Non-pigmented ciliary epithelial cell (primary cell): ENCODE measurements around the gene NMU.
"Not testable (repeated sequence)": the region's sequence is repeated elsewhere in the genome, so short reads cannot be mapped to it uniquely, and the experiment has no call there.

Source experiments
- DNase-seq: peaks from one replicate; pipeline ENCODE4 v3.0.0-alpha.2; 2010; ENCODE audit warnings: low read depth

The NMU gene

DNA sequence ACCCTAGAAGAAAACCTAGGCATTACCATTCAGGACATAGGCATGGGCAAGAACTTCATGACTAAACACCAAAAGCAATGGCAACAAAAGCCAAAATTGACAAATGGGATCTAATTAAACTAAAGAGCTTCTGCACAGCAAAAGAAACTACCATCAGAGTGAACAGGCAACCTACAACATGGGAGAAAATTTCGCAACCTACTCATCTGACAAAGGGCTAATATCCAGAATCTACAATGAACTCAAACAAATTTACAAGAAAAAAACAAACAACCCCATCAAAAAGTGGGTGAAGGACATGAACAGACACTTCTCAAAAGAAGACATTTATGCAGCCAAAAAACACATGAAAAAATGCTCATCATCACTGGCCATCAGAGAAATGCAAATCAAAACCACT, 12.0 kb downstream of the NMU start:
- not testable (repeated sequence) for DNase-seq

- no peak for DNase-seq
These were observed 17.5 kb downstream of the NMU start for GRCh38 chr4:55618546-55619143.

DNA sequence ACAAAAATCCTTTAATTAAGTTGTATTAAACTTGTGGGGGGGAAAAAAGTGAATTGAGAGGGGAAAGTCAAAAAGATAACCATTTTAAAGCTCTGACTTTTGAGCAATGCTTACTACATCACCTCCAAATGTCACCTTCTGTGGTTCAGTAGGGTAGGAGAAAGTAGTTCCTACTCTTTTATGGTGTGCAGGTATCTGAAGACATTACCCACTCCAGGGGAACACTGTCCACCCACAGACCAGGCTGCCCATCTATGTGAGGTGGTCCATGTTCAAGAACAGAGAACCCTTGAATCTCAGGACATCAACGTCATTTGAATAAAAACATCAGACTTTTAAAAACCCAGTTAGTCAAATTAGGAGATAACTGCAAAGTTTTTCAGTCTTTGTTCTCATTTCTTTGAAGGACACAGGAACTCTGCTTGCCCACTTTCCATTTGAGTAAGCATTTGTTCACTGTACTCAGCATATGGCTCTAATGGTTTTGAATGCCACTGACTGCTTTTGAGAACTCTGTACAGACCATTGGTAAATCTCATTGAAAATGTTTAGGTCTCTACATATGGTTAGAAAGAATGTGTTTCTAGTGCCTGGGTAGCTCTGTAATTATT, 18.4 kb downstream of the NMU start:
- no peak for DNase-seq

GRCh38 chr4:55615008-55615407, 21.1 kb downstream of the NMU start:
- DNase-seq: no peak

- no peak for DNase-seq
These were observed 22.5 kb downstream of the NMU start for GRCh38 chr4:55613621-55614020.

DNA sequence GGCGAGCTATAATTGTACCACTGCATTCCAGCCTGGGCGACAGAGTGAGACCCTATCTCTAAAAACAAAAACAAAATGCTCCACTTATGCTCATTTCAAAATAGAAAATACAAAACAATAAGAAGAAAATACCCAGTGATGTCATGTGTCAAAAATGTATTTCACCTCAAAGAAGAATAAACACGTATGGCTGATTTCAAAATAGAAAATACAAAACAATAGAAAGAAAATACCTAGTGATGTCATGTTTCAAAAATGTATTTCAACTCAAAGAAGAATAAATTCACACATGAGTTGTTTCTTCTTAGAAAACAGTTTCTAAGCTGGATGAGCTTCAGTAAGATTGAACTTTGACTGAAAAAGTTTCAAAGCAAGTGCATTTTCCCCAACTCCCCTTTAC, 23.8 kb downstream of the NMU start:
- DNase-seq: no peak

DNA sequence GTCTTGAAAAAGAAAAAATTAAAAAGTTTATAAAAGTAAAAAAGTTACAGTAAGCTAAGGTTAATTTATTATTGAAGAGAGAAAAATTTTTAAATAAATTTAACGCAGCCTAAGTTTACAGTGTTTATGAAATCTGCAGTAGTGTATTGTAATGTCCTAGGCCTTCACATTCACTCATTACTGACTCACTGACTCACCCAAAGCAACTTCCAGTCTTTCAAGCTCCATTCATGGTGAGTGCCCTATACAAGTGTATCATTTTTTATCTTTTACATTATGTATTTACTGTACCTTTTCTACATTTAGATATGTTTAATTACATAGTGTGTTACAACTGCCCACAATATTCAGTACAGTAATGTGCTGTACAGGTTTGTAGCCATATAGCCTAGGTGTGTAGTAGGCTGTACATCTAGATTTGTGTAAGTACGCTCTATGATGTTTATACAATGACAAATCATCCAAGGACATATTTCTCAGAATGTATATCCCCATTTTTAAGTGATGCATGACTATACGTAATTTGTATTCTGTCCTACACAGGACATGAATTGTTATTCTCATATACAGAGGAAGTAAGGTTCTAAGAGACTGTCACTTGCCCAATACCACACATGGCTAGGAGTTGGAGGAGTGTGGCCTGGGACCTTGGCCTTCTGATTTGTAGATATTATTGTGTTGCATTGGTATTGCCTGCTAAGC, 24.6 kb downstream of the NMU start:
- DNase-seq: no peak

GRCh38 chr4:55610381-55610780, 25.7 kb downstream of the NMU start:
- DNase-seq: no peak

- DNase-seq: no peak
These were observed 26.7 kb downstream of the NMU start for GRCh38 chr4:55609393-55609866.

DNA sequence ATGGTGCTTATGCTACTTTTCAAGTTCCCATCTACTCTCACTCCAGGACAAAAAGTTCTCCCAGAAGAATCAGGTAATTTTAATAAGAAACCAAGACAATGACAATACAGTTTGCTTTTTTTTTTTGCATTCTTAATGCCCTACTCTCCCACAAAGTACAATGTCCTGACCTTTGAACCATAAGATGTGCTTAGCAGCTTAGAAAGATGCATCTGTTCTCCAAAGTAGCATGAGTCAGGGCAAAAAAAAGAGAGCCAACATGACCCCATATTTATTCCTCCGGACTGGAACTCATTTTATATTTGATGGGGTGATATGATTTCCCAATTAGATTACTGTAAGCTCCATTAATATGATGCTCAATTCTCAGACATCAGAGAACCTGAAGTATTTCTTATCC, 27.5 kb downstream of the NMU start:
- no peak for DNase-seq

GRCh38 chr4:55604996-55605395, 31.1 kb downstream of the NMU start:
- DNase-seq: no peak

- DNase-seq: no peak
These were observed 35.5 kb downstream of the NMU start for GRCh38 chr4:55600640-55601039.

DNA sequence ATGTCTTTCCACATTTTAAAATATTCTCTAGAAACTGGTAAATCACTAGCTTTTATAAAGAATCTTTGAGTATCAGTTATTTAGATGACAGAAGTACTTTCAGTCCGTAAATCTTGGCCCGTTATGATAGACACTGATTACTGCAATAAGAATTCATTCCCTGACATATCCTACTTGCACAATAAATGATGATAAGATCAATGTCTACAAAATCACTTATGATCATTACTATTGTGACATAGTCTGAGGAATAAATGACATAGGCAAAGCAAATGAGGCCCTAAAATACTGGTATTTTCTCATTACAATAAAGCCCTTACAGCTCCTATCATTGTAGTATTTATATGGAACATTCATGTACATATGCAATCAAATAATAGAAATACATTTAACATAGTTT, 37.5 kb downstream of the NMU start:
- no peak for DNase-seq

- DNase-seq: no peak
These were observed 44.1 kb downstream of the NMU start, which contains the start of gene PDCL2 for GRCh38 chr4:55592014-55592413. TSS of gene PDCL2 (minus strand) at chr4:55592245. CDS start at chr4:55592109, 136 bp downstream.

DNA sequence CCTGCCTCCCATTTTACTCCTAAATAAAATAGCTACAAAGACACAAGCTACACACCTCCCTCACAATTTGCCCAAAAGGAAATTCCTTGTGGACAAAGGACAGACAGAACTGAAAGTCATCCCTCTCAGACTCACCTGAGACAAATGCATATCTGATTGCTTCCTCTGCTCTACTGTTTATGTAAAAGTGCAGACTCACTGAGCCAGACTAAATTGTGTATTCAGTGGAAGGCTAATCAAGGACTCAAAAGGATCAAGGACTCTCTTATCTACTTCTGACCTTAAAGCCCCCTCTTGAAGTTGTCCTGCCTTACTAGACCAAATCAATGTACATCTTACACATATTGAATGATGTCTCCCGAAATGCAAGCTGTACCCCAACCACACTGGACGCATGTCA, 47.9 kb downstream of the NMU start:
- no peak for DNase-seq

GRCh38 chr4:55582773-55583172, 53.3 kb downstream of the NMU start:
- DNase-seq: not testable (repeated sequence)

GRCh38 chr4:55578341-55579010, 57.6 kb downstream of the NMU start:
- DNase-seq: no peak

- no peak for DNase-seq
These were observed 60.6 kb downstream of the NMU start for GRCh38 chr4:55575513-55575912.

DNA sequence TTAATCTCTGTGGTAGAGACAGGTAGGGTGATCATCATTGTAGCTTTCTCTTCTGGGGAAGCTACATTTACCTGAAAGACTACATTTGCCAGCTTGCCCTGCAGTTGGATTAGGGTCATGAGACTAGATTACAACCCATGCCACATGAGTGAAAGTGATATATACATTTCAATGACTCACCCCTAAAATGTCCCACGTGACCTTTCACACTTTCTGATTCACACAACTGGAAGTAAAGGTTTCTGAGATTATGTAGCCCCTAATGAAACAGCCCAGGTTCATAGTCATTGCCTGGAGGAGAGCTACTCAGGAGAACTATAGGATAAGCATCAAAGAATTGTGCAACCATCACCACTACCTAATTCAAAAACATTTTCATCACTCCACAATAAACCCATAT, 61.8 kb downstream of the NMU start:
- DNase-seq: no peak

- no peak for DNase-seq
These were observed 64.3 kb downstream of the NMU start for GRCh38 chr4:55571806-55572205.

- DNase-seq: no peak
These were observed 67.1 kb downstream of the NMU start for GRCh38 chr4:55568905-55569504.

- no peak for DNase-seq
These were observed 74.2 kb downstream of the NMU start for GRCh38 chr4:55561889-55562288.
